ENCODE measurements around the gene PRKAR2B. TPM values are rescaled to one million over a fixed set of nuclear protein-coding genes. Genes with fewer than 3 reads are reported as not detected.

Gene PRKAR2B
- total and polyA plus RNA-seq, 2 experiments from 2014 or later = 48.8 to 50.6 TPM

DNA sequence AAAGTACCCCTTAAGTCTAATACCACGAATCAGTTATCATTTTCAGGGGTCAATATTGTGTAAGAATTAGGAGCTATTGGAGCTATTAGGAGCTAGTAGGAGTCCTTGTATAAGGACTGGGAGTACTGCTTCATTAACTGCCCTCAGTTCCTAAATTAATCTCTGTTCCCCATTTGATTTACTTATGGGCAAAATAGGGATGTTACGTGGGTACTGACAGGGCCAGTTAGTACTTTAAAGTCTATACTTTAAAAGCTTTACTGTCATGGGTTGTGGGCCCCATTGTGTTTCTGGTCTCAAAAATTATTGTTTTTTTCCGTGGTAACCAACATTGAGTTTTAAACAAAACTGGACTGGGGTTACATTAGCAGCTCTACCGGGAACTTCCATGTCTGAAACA is 60.3 kb downstream of the PRKAR2B start:
- Mint-ChIP-seq H3K36me3 (ENCODE audit: low read depth) (peaks cover 18% of the 10 kb centered on the region), H3K4me1 (peaks cover 2% of the 10 kb centered on the region; the same call in 2 of the 3 replicates), H3K9me3 (peaks cover 18% of the 10 kb centered on the region), H3K27me3 (ENCODE audit: insufficient read depth, low read depth, poor library complexity) (no peaks in the 10 kb centered on the region), H3K4me3 (no peak overlapping the region), H3K27ac (no peak overlapping the region; the same call in 1 of the 2 replicates)
- TF ChIP-seq, protein P1, sequence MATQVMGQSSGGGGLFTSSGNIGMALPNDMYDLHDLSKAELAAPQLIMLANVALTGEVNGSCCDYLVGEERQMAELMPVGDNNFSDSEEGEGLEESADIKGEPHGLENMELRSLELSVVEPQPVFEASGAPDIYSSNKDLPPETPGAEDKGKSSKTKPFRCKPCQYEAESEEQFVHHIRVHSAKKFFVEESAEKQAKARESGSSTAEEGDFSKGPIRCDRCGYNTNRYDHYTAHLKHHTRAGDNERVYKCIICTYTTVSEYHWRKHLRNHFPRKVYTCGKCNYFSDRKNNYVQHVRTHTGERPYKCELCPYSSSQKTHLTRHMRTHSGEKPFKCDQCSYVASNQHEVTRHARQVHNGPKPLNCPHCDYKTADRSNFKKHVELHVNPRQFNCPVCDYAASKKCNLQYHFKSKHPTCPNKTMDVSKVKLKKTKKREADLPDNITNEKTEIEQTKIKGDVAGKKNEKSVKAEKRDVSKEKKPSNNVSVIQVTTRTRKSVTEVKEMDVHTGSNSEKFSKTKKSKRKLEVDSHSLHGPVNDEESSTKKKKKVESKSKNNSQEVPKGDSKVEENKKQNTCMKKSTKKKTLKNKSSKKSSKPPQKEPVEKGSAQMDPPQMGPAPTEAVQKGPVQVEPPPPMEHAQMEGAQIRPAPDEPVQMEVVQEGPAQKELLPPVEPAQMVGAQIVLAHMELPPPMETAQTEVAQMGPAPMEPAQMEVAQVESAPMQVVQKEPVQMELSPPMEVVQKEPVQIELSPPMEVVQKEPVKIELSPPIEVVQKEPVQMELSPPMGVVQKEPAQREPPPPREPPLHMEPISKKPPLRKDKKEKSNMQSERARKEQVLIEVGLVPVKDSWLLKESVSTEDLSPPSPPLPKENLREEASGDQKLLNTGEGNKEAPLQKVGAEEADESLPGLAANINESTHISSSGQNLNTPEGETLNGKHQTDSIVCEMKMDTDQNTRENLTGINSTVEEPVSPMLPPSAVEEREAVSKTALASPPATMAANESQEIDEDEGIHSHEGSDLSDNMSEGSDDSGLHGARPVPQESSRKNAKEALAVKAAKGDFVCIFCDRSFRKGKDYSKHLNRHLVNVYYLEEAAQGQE (IDR thresholded peaks at IDR 0.05; ENCODE audit: unreplicated experiment) = no peak
- no peak for TF ChIP-seq STAT1 (IDR thresholded peaks at IDR 0.05; ENCODE audit: unreplicated experiment)
- Histone ChIP-seq H3K9me2 (ENCODE audit: insufficient read depth) (no peaks in the 10 kb centered on the region), H2AFZ (no peak overlapping the region), H3F3A (replicated peaks; ENCODE audit: low read depth) (no peaks in the 10 kb centered on the region), H3K36me3 (ENCODE audit: insufficient read depth) (peaks cover 4% of the 10 kb centered on the region; the same call in 1 of the 2 replicates), H4K20me1 (replicated peaks; ENCODE audit: insufficient read depth) (0 out of 2 replicates have a peak, but pooled peaks cover 4% of the 10 kb centered on the region), H3K4me2 (no peak overlapping the region), H3K79me2 (replicated peaks; ENCODE audit: insufficient read depth) (peaks cover 42% of the 10 kb centered on the region), H3K27me3 (ENCODE audit: insufficient read depth) (no peaks in the 10 kb centered on the region), H3K4me3 (no peak overlapping the region), H3K4me1 (ENCODE audit: insufficient read depth) (0 out of 2 replicates have a peak, but pooled peaks cover 9% of the 10 kb centered on the region), H3K27ac (ENCODE audit: low read depth) (no peak overlapping the region)
- DNase-seq (ENCODE audit: low spot score) (no peak), ATAC-seq (no peak)

- Histone ChIP-seq H3K9me2 (ENCODE audit: insufficient read depth) (no peaks in the 10 kb centered on the region), H3K27ac (ENCODE audit: low read depth) (no peak overlapping the region), H2AFZ (no peak overlapping the region), H3K4me3 (no peak overlapping the region), H3K4me1 (ENCODE audit: insufficient read depth) (0 out of 2 replicates have a peak, but pooled peaks cover 9% of the 10 kb centered on the region), H3K36me3 (ENCODE audit: insufficient read depth) (no peaks in the 10 kb centered on the region), H3F3A (replicated peaks; ENCODE audit: low read depth) (no peaks in the 10 kb centered on the region), H3K79me2 (replicated peaks; ENCODE audit: insufficient read depth) (peaks cover 33% of the 10 kb centered on the region), H3K4me2 (no peak overlapping the region), H3K27me3 (ENCODE audit: insufficient read depth) (no peaks in the 10 kb centered on the region), H4K20me1 (replicated peaks; ENCODE audit: insufficient read depth) (0 out of 2 replicates have a peak, but pooled peaks cover 4% of the 10 kb centered on the region)
- DNase-seq (ENCODE audit: low spot score) (no peak), ATAC-seq (no peak)
- Mint-ChIP-seq H3K9me3 (peaks cover 9% of the 10 kb centered on the region), H3K36me3 (ENCODE audit: low read depth) (peaks cover 9% of the 10 kb centered on the region), H3K27me3 (ENCODE audit: insufficient read depth, low read depth, poor library complexity) (no peaks in the 10 kb centered on the region), H3K4me1 (peaks cover 2% of the 10 kb centered on the region; the same call in 2 of the 3 replicates), H3K4me3 (no peak overlapping the region), H3K27ac (no peak overlapping the region)
- TF ChIP-seq, protein P2, sequence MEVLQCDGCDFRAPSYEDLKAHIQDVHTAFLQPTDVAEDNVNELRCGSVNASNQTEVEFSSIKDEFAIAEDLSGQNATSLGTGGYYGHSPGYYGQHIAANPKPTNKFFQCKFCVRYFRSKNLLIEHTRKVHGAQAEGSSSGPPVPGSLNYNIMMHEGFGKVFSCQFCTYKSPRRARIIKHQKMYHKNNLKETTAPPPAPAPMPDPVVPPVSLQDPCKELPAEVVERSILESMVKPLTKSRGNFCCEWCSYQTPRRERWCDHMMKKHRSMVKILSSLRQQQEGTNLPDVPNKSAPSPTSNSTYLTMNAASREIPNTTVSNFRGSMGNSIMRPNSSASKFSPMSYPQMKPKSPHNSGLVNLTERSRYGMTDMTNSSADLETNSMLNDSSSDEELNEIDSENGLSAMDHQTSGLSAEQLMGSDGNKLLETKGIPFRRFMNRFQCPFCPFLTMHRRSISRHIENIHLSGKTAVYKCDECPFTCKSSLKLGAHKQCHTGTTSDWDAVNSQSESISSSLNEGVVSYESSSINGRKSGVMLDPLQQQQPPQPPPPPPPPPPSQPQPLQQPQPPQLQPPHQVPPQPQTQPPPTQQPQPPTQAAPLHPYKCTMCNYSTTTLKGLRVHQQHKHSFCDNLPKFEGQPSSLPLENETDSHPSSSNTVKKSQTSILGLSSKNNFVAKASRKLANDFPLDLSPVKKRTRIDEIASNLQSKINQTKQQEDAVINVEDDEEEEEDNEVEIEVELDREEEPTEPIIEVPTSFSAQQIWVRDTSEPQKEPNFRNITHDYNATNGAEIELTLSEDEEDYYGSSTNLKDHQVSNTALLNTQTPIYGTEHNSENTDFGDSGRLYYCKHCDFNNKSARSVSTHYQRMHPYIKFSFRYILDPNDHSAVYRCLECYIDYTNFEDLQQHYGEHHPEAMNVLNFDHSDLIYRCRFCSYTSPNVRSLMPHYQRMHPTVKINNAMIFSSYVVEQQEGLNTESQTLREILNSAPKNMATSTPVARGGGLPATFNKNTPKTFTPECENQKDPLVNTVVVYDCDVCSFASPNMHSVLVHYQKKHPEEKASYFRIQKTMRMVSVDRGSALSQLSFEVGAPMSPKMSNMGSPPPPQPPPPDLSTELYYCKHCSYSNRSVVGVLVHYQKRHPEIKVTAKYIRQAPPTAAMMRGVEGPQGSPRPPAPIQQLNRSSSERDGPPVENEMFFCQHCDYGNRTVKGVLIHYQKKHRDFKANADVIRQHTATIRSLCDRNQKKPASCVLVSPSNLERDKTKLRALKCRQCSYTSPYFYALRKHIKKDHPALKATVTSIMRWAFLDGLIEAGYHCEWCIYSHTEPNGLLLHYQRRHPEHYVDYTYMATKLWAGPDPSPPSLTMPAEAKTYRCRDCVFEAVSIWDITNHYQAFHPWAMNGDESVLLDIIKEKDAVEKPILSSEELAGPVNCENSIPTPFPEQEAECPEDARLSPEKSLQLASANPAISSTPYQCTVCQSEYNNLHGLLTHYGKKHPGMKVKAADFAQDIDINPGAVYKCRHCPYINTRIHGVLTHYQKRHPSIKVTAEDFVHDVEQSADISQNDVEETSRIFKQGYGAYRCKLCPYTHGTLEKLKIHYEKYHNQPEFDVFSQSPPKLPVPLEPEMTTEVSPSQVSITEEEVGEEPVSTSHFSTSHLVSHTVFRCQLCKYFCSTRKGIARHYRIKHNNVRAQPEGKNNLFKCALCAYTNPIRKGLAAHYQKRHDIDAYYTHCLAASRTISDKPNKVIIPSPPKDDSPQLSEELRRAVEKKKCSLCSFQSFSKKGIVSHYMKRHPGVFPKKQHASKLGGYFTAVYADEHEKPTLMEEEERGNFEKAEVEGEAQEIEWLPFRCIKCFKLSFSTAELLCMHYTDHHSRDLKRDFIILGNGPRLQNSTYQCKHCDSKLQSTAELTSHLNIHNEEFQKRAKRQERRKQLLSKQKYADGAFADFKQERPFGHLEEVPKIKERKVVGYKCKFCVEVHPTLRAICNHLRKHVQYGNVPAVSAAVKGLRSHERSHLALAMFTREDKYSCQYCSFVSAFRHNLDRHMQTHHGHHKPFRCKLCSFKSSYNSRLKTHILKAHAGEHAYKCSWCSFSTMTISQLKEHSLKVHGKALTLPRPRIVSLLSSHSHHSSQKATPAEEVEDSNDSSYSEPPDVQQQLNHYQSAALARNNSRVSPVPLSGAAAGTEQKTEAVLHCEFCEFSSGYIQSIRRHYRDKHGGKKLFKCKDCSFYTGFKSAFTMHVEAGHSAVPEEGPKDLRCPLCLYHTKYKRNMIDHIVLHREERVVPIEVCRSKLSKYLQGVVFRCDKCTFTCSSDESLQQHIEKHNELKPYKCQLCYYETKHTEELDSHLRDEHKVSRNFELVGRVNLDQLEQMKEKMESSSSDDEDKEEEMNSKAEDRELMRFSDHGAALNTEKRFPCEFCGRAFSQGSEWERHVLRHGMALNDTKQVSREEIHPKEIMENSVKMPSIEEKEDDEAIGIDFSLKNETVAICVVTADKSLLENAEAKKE (CRISPR knock-in tag; IDR thresholded peaks at IDR 0.05) = no peak
- TF ChIP-seq, protein P1 (IDR thresholded peaks at IDR 0.05; ENCODE audit: unreplicated experiment) = no peak
- TF ChIP-seq ZNF331 (CRISPR knock-in tag; IDR thresholded peaks at IDR 0.05; ENCODE audit: low read depth) (no peak), ETS1 (IDR thresholded peaks at IDR 0.05) (no peak)
These were observed 61.2 kb downstream of the PRKAR2B start for GRCh38 chr7:107105591-107106245.

Measured in GM23338 (cell line).